ENCODE measurements around the gene RNF152. TPM values are rescaled to one million over a fixed set of nuclear protein-coding genes. Genes with fewer than 3 reads are reported as not detected.
A peak's percentile ranks its signal among the peaks of the same experiment; 100 is the strongest.

RNF152 gene
- total RNA-seq, 2 donors from 2014 or later, result 90.8 to 119 TPM

DNA sequence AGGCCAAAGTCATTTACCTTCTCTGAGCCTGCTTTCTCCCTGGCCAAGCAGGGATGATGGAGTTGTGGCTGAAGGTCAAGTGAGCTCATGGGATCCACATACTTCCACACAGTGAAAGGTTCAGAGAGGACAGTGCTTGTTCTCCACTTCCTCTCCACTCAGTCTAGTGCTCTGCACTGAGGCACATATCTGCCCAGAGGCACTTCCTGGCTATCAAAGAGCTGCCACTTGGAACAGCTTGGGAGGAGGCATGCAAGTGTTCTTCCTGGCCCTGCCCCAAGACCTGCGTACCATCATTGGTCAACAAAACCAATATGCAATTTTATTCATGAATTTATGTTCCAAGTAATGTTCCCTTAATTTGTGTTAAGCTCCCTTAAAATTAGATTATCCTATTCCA, 71.9 kb downstream of the RNF152 start:
- peaks cover 56% of the 10 kb centered on the region for H3K36me3 Mint-ChIP-seq (ENCODE audit: low read depth)
- no peaks in the 10 kb centered on the region for H3K9me3 Mint-ChIP-seq
- Histone ChIP-seq H3K4me3 (ENCODE audit: low read length) (no peak overlapping the region), H3K4me1 (ENCODE audit: control insufficient read depth, insufficient read depth, low read length) (peaks cover 12% of the 10 kb centered on the region), H3K27me3 (ENCODE audit: control insufficient read depth, insufficient read depth, low read length, poor library complexity, severe bottlenecking) (no peaks in the 10 kb centered on the region), H3K9me3 (ENCODE audit: control insufficient read depth, low read length) (peaks cover 8% of the 10 kb centered on the region), H3K9ac (ENCODE audit: extremely low read depth, low read length, poor library complexity, severe bottlenecking) (no peak overlapping the region), H3K27ac (ENCODE audit: low read depth, low read length) (no peak overlapping the region), H3K36me3 (ENCODE audit: control insufficient read depth, insufficient read depth, low read length) (peaks cover 82% of the 10 kb centered on the region)
- 94 to 100% methylated on average over 1 of the region's 1 CpG for WGBS, 2 experiments (ENCODE audit: insufficient coverage in 1 of 2, insufficient read length in 1 of 2)
- H3K4me1 Mint-ChIP-seq, result peaks cover 22% of the 10 kb centered on the region
- H3K27ac Mint-ChIP-seq, result peak overlapping the region; percentile 69
- TF ChIP-seq CTCF (conservative IDR thresholded peaks at IDR 0.05), result no peak
- no peaks in the 10 kb centered on the region for H3K27me3 Mint-ChIP-seq (ENCODE audit: insufficient read depth)
- DNase-seq, result no peak
- H3K4me3 Mint-ChIP-seq, result no peak overlapping the region

DNA sequence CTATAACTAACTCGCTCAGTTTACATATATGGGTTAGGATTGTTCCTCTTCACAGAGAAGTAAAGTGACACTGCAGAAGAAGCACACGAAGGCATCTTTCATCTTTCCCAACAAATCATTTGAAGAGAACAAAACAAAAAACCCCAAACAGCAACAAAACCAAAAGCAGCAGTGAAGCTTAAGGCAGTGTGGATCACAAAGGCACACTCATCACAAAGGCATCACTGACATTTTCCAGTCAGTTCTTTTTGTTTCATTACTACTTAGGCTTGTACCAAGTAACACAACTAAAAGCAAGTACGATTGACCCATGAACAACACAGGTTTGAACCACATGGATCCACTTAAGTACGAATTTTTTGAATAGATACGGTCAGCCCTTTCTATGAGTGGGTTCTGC, 75.7 kb downstream of the RNF152 start:
- no peaks in the 10 kb centered on the region for H3K27me3 ChIP-seq (ENCODE audit: control insufficient read depth, insufficient read depth, low read length, poor library complexity, severe bottlenecking)
- Mint-ChIP-seq H3K4me1 (no peaks in the 10 kb centered on the region), H3K4me3 (no peak overlapping the region), H3K27me3 (ENCODE audit: insufficient read depth) (no peaks in the 10 kb centered on the region), H3K27ac (no peak overlapping the region), H3K36me3 (ENCODE audit: low read depth) (peaks cover 71% of the 10 kb centered on the region), H3K9me3 (no peaks in the 10 kb centered on the region)
- no peaks in the 10 kb centered on the region for H3K4me1 ChIP-seq (ENCODE audit: control insufficient read depth, insufficient read depth, low read length)
- no peak overlapping the region for H3K27ac ChIP-seq (ENCODE audit: low read depth, low read length)
- peaks cover 8% of the 10 kb centered on the region for H3K9me3 ChIP-seq (ENCODE audit: control insufficient read depth, low read length)
- no peak overlapping the region for H3K9ac ChIP-seq (ENCODE audit: extremely low read depth, low read length, poor library complexity, severe bottlenecking)
- no peak for DNase-seq
- WGBS, 2 experiments (ENCODE audit: insufficient coverage in 1 of 2, insufficient read length in 1 of 2), result 93 to 94% methylated on average over 4 to 5 of the region's 5 CpGs
- peaks cover 90% of the 10 kb centered on the region for H3K36me3 ChIP-seq (ENCODE audit: control insufficient read depth, insufficient read depth, low read length)
- TF ChIP-seq CTCF (conservative IDR thresholded peaks at IDR 0.05), result no peak
- H3K4me3 ChIP-seq (ENCODE audit: low read length), result no peak overlapping the region

DNA sequence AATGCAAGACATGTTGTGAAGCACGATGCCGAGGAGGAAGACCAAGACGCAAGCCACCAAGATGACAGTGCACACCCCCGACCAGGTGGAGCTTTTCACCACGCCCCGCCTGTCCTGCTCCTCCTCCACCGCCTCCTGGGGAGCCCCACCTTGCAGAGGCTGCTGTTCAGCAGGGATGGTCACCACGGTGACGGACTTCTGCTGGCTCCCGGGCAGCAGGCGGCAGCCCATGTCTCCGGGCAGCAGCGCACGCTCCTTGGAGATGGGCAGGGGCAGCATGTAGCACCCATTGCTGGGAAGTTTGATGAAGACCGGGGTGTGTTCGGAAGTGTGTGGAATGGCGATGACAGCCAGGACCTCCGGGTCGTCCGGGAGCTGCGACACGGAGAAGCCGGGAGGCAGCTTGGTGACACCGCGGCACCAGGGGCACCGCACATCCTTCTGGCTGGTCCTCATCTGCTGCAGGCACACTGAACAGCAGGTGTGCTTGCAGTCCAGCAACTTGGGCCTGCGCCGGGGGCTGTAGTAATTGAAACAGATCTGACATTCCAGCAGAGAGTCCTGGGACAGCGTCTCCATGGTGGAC, 76.8 kb downstream of the RNF152 start:
- no peak for TF ChIP-seq CTCF (conservative IDR thresholded peaks at IDR 0.05)
- Mint-ChIP-seq H3K27me3 (ENCODE audit: insufficient read depth) (no peaks in the 10 kb centered on the region), H3K36me3 (ENCODE audit: low read depth) (peaks cover 68% of the 10 kb centered on the region), H3K4me3 (no peak overlapping the region), H3K27ac (no peak overlapping the region), H3K9me3 (no peaks in the 10 kb centered on the region), H3K4me1 (no peaks in the 10 kb centered on the region)
- H3K36me3 ChIP-seq (ENCODE audit: control insufficient read depth, insufficient read depth, low read length), result peaks cover 87% of the 10 kb centered on the region
- WGBS, 2 experiments (ENCODE audit: insufficient coverage in 1 of 2, insufficient read length in 1 of 2), result 95 to 99% methylated on average over 17 to 29 of the region's 29 CpGs
- H3K4me1 ChIP-seq (ENCODE audit: control insufficient read depth, insufficient read depth, low read length), result no peaks in the 10 kb centered on the region
- no peak overlapping the region for H3K9ac ChIP-seq (ENCODE audit: extremely low read depth, low read length, poor library complexity, severe bottlenecking)
- H3K9me3 ChIP-seq (ENCODE audit: control insufficient read depth, low read length), result peaks cover 7% of the 10 kb centered on the region
- no peak overlapping the region for H3K27ac ChIP-seq (ENCODE audit: low read depth, low read length)
- no peak overlapping the region for H3K4me3 ChIP-seq (ENCODE audit: low read length)
- no peak for DNase-seq
- H3K27me3 ChIP-seq (ENCODE audit: control insufficient read depth, insufficient read depth, low read length, poor library complexity, severe bottlenecking), result no peaks in the 10 kb centered on the region
